HG03432 (cell line): Measurements from ENCODE around the gene PPARD.
A peak's percentile ranks its signal among the peaks of the same experiment; 100 is the strongest.
"Not testable (repeated sequence)": the region's sequence is repeated elsewhere in the genome, so short reads cannot be mapped to it uniquely, and the experiment has no call there.

Source experiments
- ATAC-seq: cut with Tn5 transposase; IDR thresholded peaks from one replicate; pipeline ENCODE4 v1.9.1; 2021; ENCODE audit warnings: mild to moderate bottlenecking, moderate library complexity; ENCODE audit not compliant: unreplicated experiment

Gene PPARD

GRCh38 chr6:35342258-35343091 is at the start of gene PPARD:
PPARD (plus strand) TSS chr6:35342558; CDS start chr6:35411088, 68,530 bp downstream.
- peak; percentile 98 for ATAC-seq

- ATAC-seq: no peak
These were observed 48.7 kb upstream of the PPARD start for GRCh38 chr6:35293681-35294080.

GRCh38 chr6:35294308-35294945 is 47.9 kb upstream of the PPARD start:
- no peak for ATAC-seq

GRCh38 chr6:35295036-35295435 is 47.3 kb upstream of the PPARD start:
- no peak for ATAC-seq

- ATAC-seq: no peak
These were observed 46.6 kb upstream of the PPARD start for GRCh38 chr6:35295521-35296315.

GRCh38 chr6:35296931-35297600 is 45.3 kb upstream of the PPARD start:
- ATAC-seq: no peak

- ATAC-seq: peak; percentile 84
These were observed 44.5 kb upstream of the PPARD start, which contains the start of gene DEF6 for GRCh38 chr6:35297601-35298481. DEF6 (plus strand) TSS chr6:35297818; CDS start chr6:35297857, 39 bp downstream.

- no peak for ATAC-seq
These were observed 43.7 kb upstream of the PPARD start for GRCh38 chr6:35298625-35299140.

GRCh38 chr6:35299674-35300073 is 42.7 kb upstream of the PPARD start:
- ATAC-seq: no peak

- ATAC-seq: no peak
These were observed 41.5 kb upstream of the PPARD start for GRCh38 chr6:35300848-35301247.

GRCh38 chr6:35302604-35303241 is 39.6 kb upstream of the PPARD start:
- peak; percentile 74 for ATAC-seq

- no peak for ATAC-seq
These were observed 38.1 kb upstream of the PPARD start for GRCh38 chr6:35304299-35304698.

- no peak for ATAC-seq
These were observed 37.2 kb upstream of the PPARD start for GRCh38 chr6:35305117-35305516.

GRCh38 chr6:35307138-35307537 is 35.2 kb upstream of the PPARD start:
- ATAC-seq: not testable (repeated sequence)

GRCh38 chr6:35308543-35308942 is 33.8 kb upstream of the PPARD start:
- ATAC-seq: not testable (repeated sequence)

- no peak for ATAC-seq
These were observed 32.6 kb upstream of the PPARD start for GRCh38 chr6:35309611-35310264.

- ATAC-seq: no peak
These were observed 32.0 kb upstream of the PPARD start for GRCh38 chr6:35310265-35310831.

- no peak for ATAC-seq
These were observed 30.8 kb upstream of the PPARD start for GRCh38 chr6:35311390-35312075.
